GM04504 (cell line): ENCODE measurements around the gene DNAH1.
A peak's percentile ranks its signal among the peaks of the same experiment; 100 is the strongest.

Experiments used
- DNase-seq: peaks from one replicate; pipeline ENCODE4 v3.0.0-alpha.2; 2012; ENCODE audit warnings: low read depth

Gene DNAH1

GRCh38 chr3:52357151-52358080 lies 41.3 kb downstream of the DNAH1 start:
- DNase-seq = no peak

- DNase-seq = no peak
Observed at GRCh38 chr3:52358362-52358940, 42.3 kb downstream of the DNAH1 start.

GRCh38 chr3:52359116-52359855 lies 43.2 kb downstream of the DNAH1 start:
- no peak for DNase-seq

- no peak for DNase-seq
Observed at GRCh38 chr3:52361011-52361410, 44.9 kb downstream of the DNAH1 start.

GRCh38 chr3:52361454-52361853 lies 45.3 kb downstream of the DNAH1 start:
- no peak for DNase-seq

GRCh38 chr3:52361898-52362297 lies 45.8 kb downstream of the DNAH1 start:
- no peak for DNase-seq

GRCh38 chr3:52364322-52365035 lies 48.4 kb downstream of the DNAH1 start:
- no peak for DNase-seq

- no peak for DNase-seq
Observed at GRCh38 chr3:52366527-52366926, 50.4 kb downstream of the DNAH1 start.

- DNase-seq = no peak
Observed at GRCh38 chr3:52367891-52368880, 52.1 kb downstream of the DNAH1 start.

- no peak for DNase-seq
Observed at GRCh38 chr3:52370531-52370930, 54.4 kb downstream of the DNAH1 start.

- no peak for DNase-seq
Observed at GRCh38 chr3:52372822-52373504, 56.8 kb downstream of the DNAH1 start.

GRCh38 chr3:52373676-52374075 lies 57.6 kb downstream of the DNAH1 start:
- DNase-seq = peak; percentile 3

GRCh38 chr3:52374173-52374572 lies 58.1 kb downstream of the DNAH1 start:
- DNase-seq = no peak

- no peak for DNase-seq
Observed at GRCh38 chr3:52379610-52380009, 63.5 kb downstream of the DNAH1 start.

- DNase-seq = no peak
Observed at GRCh38 chr3:52380023-52380422, 63.9 kb downstream of the DNAH1 start.

GRCh38 chr3:52381623-52382022 lies 65.5 kb downstream of the DNAH1 start:
- no peak for DNase-seq

GRCh38 chr3:52383446-52383845 lies 67.3 kb downstream of the DNAH1 start:
- no peak for DNase-seq

GRCh38 chr3:52384019-52384761 lies 68.1 kb downstream of the DNAH1 start:
- DNase-seq = no peak

- DNase-seq = peak; percentile 10
Observed at GRCh38 chr3:52385157-52385556, 69.0 kb downstream of the DNAH1 start.

GRCh38 chr3:52387481-52387880 lies 71.4 kb downstream of the DNAH1 start:
- no peak for DNase-seq
